ENCODE results near the gene PALD1. TPM values are rescaled to one million over a fixed set of nuclear protein-coding genes. Genes with fewer than 3 reads are reported as not detected.
A peak's percentile ranks its signal among the peaks of the same experiment; 100 is the strongest.

Gene PALD1
- total RNA-seq, 1 donor from 2014 or later, result 1.2 TPM

DNA sequence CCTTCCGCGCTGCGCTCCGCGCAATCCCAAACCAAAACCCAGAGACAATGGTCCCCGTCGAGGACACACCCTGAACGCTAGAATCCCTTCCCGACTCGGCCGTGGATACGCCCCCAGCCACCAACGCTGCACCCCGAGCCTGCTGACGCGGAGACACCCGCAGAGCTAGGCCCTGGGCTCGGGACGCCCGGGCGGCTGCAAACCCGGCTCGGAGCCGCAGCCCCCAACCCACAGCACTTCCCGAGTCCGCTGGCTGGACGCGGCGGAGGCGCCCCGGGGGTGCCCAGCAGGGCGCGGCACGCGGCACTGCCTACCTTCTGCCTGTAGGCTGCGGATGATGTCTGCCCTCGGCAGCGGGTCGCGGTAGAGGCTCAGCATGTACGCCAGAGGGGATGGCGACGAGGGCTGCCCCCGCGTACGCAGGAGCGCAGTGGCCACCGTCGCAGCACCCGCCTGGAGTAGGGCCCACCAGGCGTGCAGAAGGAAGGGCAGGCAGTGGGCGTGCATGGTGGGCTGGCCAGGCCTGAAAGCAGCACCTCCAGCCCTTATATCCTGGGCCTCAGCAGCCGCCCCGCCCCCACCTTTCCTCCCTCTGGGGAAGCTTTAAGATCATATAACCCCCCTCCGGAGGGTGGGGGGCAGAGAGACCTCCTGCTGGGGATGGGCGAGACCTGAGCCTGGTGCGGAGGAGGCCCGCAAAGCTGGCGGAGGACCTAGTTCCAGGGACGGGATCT is 37.2 kb upstream of the PALD1 start, which contains the start of gene NODAL:
Gene NODAL (minus strand): TSS at position 521 of the 734 bp plus-strand sequence. CDS start 14 bp downstream, at position 507.
- no peaks in the 10 kb centered on the region for H3K9me3 Mint-ChIP-seq (ENCODE audit: low read depth)
- peaks cover 80% of the 10 kb centered on the region for H3K27me3 Mint-ChIP-seq
- no peak within 1 kb of the TSS for H3K27ac Mint-ChIP-seq
- TF ChIP-seq, protein P1, sequence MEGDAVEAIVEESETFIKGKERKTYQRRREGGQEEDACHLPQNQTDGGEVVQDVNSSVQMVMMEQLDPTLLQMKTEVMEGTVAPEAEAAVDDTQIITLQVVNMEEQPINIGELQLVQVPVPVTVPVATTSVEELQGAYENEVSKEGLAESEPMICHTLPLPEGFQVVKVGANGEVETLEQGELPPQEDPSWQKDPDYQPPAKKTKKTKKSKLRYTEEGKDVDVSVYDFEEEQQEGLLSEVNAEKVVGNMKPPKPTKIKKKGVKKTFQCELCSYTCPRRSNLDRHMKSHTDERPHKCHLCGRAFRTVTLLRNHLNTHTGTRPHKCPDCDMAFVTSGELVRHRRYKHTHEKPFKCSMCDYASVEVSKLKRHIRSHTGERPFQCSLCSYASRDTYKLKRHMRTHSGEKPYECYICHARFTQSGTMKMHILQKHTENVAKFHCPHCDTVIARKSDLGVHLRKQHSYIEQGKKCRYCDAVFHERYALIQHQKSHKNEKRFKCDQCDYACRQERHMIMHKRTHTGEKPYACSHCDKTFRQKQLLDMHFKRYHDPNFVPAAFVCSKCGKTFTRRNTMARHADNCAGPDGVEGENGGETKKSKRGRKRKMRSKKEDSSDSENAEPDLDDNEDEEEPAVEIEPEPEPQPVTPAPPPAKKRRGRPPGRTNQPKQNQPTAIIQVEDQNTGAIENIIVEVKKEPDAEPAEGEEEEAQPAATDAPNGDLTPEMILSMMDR (IDR thresholded peaks at IDR 0.05; ENCODE audit: unreplicated experiment), result peak; percentile 19
- peaks cover 13% of the 10 kb centered on the region for H3K4me1 Mint-ChIP-seq (ENCODE audit: low read depth)
- peaks cover 2% of the 10 kb centered on the region for H3K36me3 Mint-ChIP-seq (ENCODE audit: insufficient read depth)
- no peak for DNase-seq (ENCODE audit: low spot score, unreplicated experiment)
- peak within 1 kb of the TSS; percentile 45 for H3K4me3 Mint-ChIP-seq (ENCODE audit: low read depth)

DNA sequence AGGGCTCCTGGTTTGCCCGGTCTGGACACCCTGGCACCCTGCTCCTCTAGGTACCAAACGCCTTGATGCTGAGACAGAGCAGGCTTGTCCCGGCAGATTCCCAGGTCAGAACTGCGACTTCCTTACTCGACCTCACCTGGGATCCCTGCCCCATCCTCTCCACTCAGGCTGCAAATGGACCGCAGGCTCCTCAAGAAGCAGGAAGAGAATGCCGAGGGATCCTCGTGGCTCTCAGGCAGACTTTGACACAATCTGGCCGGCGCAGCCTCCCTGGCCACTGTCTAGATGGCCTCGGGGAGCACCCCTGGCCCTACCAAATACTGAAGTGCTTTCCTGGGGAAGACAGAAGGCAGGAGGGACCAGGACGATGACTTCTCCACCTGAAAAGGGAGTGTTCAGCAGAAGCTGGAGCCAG is 36.7 kb upstream of the PALD1 start:
- TF ChIP-seq, protein P1 (IDR thresholded peaks at IDR 0.05; ENCODE audit: unreplicated experiment), result no peak
- Mint-ChIP-seq H3K9me3 (ENCODE audit: low read depth) (no peaks in the 10 kb centered on the region), H3K4me1 (ENCODE audit: low read depth) (peaks cover 13% of the 10 kb centered on the region), H3K4me3 (ENCODE audit: low read depth) (no peak overlapping the region), H3K27ac (no peak overlapping the region), H3K36me3 (ENCODE audit: insufficient read depth) (no peaks in the 10 kb centered on the region), H3K27me3 (peaks cover 80% of the 10 kb centered on the region)
- no peak for DNase-seq (ENCODE audit: low spot score, unreplicated experiment)

DNA sequence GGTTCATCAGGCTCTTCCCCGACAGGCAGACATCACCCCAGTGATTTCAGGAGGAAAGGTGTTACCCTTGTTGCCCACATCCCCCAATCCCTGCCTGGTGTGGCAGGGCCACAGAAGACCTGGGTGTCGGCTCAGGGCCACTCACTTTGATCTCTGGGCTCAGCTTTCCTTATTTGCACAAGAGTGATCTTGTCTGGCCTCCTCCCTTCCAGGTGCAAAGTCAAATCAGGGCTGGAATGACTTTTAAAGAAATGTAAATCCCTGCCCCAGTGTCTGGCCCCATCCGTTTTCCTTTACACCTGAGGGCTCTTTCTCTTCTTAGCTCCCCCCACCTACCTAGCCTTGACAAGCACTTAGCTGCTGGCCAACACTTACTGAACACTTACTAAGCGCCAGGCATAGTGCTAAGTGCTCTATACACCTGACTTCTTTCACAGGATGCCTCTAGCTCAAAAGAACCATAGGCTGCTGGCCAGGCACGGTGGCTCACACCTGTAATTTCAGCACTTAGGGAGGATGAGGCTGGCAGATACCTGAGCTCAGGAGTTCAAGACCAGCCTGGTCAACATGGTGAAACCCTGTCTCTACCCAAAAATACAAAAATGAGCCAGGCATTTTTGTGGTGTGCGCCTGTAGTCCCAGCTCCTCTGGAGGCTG is 36.1 kb upstream of the PALD1 start:
- no peaks in the 10 kb centered on the region for H3K36me3 Mint-ChIP-seq (ENCODE audit: insufficient read depth)
- no peak overlapping the region for H3K27ac Mint-ChIP-seq
- TF ChIP-seq, protein P1 (IDR thresholded peaks at IDR 0.05; ENCODE audit: unreplicated experiment), result no peak
- H3K4me3 Mint-ChIP-seq (ENCODE audit: low read depth), result no peak overlapping the region
- no peaks in the 10 kb centered on the region for H3K9me3 Mint-ChIP-seq (ENCODE audit: low read depth)
- H3K27me3 Mint-ChIP-seq, result peaks cover 76% of the 10 kb centered on the region
- no peak for DNase-seq (ENCODE audit: low spot score, unreplicated experiment)
- peaks cover 13% of the 10 kb centered on the region for H3K4me1 Mint-ChIP-seq (ENCODE audit: low read depth)

DNA sequence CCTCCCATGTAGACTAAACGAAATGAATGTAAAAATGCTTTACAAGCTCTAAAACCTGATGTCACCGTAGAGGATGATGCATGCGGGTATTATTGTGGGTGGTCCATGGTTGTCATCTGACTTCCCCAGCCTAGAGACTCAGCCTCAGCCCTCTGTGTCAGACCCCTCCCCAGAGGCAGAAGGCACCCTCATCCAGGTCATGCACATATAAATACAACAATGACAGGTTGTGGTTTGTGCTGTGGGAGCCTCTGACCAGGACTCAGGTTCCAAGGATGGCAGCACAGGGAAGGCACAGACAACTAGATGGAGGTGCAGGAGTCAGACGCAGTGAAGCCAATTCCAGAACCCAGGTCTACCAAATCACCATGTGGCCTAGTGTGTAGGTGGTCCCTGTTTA is 33.8 kb upstream of the PALD1 start:
- Mint-ChIP-seq H3K4me3 (ENCODE audit: low read depth) (no peak overlapping the region), H3K27me3 (peaks cover 62% of the 10 kb centered on the region), H3K36me3 (ENCODE audit: insufficient read depth) (no peaks in the 10 kb centered on the region), H3K27ac (no peak overlapping the region), H3K9me3 (ENCODE audit: low read depth) (no peaks in the 10 kb centered on the region), H3K4me1 (ENCODE audit: low read depth) (peaks cover 13% of the 10 kb centered on the region)
- TF ChIP-seq, protein P1 (IDR thresholded peaks at IDR 0.05; ENCODE audit: unreplicated experiment), result no peak
- DNase-seq (ENCODE audit: low spot score, unreplicated experiment), result no peak

DNA sequence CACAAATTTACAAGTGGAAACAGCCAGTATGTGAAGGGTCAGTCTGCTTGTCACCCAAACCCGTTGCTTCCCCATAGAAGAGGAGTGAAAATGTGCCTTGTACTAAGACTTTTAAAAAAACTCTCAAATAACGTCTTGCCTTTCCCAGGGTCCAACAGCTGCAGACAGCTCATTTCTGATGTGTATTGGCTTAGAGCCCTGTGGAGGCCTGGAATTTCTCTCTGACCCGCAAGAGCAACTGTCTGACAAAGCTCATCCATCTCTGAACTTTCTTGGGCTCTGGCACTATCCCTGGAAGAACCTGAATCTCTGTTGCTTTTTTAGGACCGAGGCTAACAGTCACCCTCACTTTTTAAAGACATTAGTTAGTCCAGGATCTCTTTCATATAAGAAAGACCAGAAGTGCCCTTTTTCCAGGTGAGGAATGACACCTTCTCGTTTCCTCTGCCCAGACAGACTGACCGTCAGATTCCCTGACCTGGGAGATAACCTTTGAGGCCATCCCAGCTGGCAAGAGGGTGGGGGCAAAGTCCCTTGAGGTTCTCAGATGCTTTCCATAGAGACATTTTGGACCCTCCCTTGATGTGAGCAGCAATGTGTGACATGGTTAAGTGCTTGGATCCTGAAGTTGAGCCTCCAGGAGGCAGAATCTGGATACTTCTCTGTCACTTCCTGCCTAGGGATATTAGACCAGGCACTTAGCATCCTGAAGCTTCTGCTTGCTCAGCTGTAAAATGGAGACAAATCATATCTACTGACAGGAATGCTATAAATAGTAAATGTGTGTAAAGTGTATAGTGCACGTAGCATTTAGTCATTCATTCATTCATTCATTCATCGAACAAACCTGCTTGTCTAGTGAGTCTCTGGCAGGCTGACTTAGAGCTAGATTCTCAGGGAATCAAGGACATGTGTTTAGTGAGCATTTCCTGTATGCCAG is 32.6 kb upstream of the PALD1 start:
- no peak for DNase-seq (ENCODE audit: low spot score, unreplicated experiment)
- TF ChIP-seq, protein P1 (IDR thresholded peaks at IDR 0.05; ENCODE audit: unreplicated experiment), result no peak
- peaks cover 57% of the 10 kb centered on the region for H3K27me3 Mint-ChIP-seq
- H3K9me3 Mint-ChIP-seq (ENCODE audit: low read depth), result no peaks in the 10 kb centered on the region
- no peak overlapping the region for H3K27ac Mint-ChIP-seq
- H3K4me1 Mint-ChIP-seq (ENCODE audit: low read depth), result peaks cover 7% of the 10 kb centered on the region
- H3K4me3 Mint-ChIP-seq (ENCODE audit: low read depth), result no peak overlapping the region
- no peaks in the 10 kb centered on the region for H3K36me3 Mint-ChIP-seq (ENCODE audit: insufficient read depth)
